DOHH2 (cell line): ENCODE results near the gene NAP1L2.
"Not testable (repeated sequence)": the region's sequence is repeated elsewhere in the genome, so short reads cannot be mapped to it uniquely, and the experiment has no call there.

Experiments used
- H3F3A ChIP-seq: fragments of 200-600 bp; sonication (generic), shearing (Covaris generic); 2 replicates; pipeline ENCODE4 v1.6.0; 2016; ENCODE audit warnings: antibody characterized with exemption, mild to moderate bottlenecking; ENCODE audit not compliant: control insufficient read depth, insufficient read depth
- H3K27ac ChIP-seq: fragments of 200-600 bp; sonication (generic); 2 replicates; pipeline ENCODE4 v1.5.1; 2014; ENCODE audit warnings: low read depth, mild to moderate bottlenecking, low read length, moderate library complexity
- H3K27me3 ChIP-seq: fragments of 200-600 bp; sonication (generic); 2 replicates; pipeline ENCODE4 v1.6.1; 2014; ENCODE audit warnings: mild to moderate bottlenecking, low read length, mixed read lengths; ENCODE audit not compliant: control insufficient read depth
- H3K36me3 ChIP-seq: fragments of 200-600 bp; sonication (generic); 2 replicates; pipeline ENCODE4 v1.6.1; 2014; ENCODE audit warnings: mild to moderate bottlenecking, low read length, moderate library complexity, mixed read lengths; ENCODE audit not compliant: control insufficient read depth
- H3K4me1 ChIP-seq: fragments of 200-600 bp; sonication (generic); 2 replicates; pipeline ENCODE4 v1.6.1; 2014; ENCODE audit warnings: mild to moderate bottlenecking, low read length, mixed read lengths; ENCODE audit not compliant: control insufficient read depth
- H3K4me2 ChIP-seq: fragments of 200-600 bp; sonication (generic); 2 replicates; pipeline ENCODE4 v1.6.0; 2014; ENCODE audit warnings: mild to moderate bottlenecking, low read length, moderate library complexity
- H3K4me3 ChIP-seq: fragments of 200-600 bp; sonication (generic); 2 replicates; pipeline ENCODE4 v1.5.1; 2014; ENCODE audit warnings: mild to moderate bottlenecking, low read length, mixed read lengths
- H3K79me2 ChIP-seq: fragments of 200-600 bp; sonication (generic); 2 replicates; pipeline ENCODE4 v1.6.1; 2014; ENCODE audit warnings: mild to moderate bottlenecking, low read length, mixed read lengths; ENCODE audit not compliant: control insufficient read depth
- H3K9me2 ChIP-seq: fragments of 200-600 bp; sonication (generic); replicated peaks from 2 replicates; pipeline ENCODE4 v1.6.1; 2014; ENCODE audit warnings: mild to moderate bottlenecking, low read length, mixed read lengths; ENCODE audit not compliant: control insufficient read depth
- H3K9me3 ChIP-seq: fragments of 200-600 bp; sonication (generic); 2 replicates; pipeline ENCODE4 v1.6.1; 2014; ENCODE audit warnings: antibody characterized with exemption, low read length, mixed read lengths; ENCODE audit not compliant: control insufficient read depth, insufficient read depth
- H4K20me1 ChIP-seq: fragments of 200-600 bp; sonication (generic); 2 replicates; pipeline ENCODE4 v1.6.0; 2014; ENCODE audit warnings: low read depth, mild to moderate bottlenecking, antibody characterized with exemption, low read length, moderate library complexity; ENCODE audit not compliant: control insufficient read depth, insufficient read depth
- EZH2phosphoT487 ChIP-seq: fragments of 200-600 bp; sonication (generic); IDR thresholded peaks from 2 replicates; pipeline ENCODE4 v1.6.1; 2017; ENCODE audit warnings: borderline replicate concordance, mild to moderate bottlenecking, antibody characterized with exemption, low read length, moderate library complexity, mixed read lengths
- TF ChIP-seq, protein P1 (sequence below): fragments of 200-600 bp; sonication (generic); IDR thresholded peaks from one replicate; pipeline ENCODE4 v1.5.1; 2014; ENCODE audit warnings: antibody characterized with exemption, mild to moderate bottlenecking, low read depth, low read length; ENCODE audit not compliant: poor library complexity, severe bottlenecking

Gene NAP1L2

DNA sequence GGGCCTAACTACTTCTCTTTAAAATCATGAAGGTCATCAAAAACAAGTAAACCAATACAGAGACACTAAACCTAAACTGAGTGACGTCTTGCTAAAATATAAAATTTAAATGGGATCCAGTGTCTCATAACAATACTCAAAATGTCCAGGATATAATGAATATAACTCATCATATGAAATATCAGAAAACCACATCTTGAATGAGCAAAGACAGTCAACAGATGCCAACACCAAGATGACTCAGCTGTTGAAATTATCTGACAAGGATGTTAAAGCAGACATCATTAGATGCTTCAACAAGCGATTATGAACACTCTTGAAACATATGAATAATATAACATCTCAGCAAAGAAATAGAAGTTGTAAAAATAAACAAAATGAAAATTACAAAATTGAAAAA, 8.3 kb downstream of the NAP1L2 start:
- Histone ChIP-seq H3K79me2 (no peaks in the 10 kb centered on the region), H3K4me3 (no peak overlapping the region)

GRCh38 chrX:73182502-73183114, 32.0 kb downstream of the NAP1L2 start:
- Histone ChIP-seq H3K36me3 (no peaks in the 10 kb centered on the region), H3K9me3 (no peaks in the 10 kb centered on the region), H4K20me1 (no peaks in the 10 kb centered on the region), H3K27ac (no peak overlapping the region), H3F3A (no peaks in the 10 kb centered on the region), H3K4me3 (no peak overlapping the region), H3K27me3 (no peaks in the 10 kb centered on the region), H3K9me2 (no peaks in the 10 kb centered on the region), H3K4me1 (no peaks in the 10 kb centered on the region), H3K79me2 (no peaks in the 10 kb centered on the region), H3K4me2 (no peak overlapping the region)
- TF ChIP-seq EZH2phosphoT487 = no peak
- TF ChIP-seq, protein P1, sequence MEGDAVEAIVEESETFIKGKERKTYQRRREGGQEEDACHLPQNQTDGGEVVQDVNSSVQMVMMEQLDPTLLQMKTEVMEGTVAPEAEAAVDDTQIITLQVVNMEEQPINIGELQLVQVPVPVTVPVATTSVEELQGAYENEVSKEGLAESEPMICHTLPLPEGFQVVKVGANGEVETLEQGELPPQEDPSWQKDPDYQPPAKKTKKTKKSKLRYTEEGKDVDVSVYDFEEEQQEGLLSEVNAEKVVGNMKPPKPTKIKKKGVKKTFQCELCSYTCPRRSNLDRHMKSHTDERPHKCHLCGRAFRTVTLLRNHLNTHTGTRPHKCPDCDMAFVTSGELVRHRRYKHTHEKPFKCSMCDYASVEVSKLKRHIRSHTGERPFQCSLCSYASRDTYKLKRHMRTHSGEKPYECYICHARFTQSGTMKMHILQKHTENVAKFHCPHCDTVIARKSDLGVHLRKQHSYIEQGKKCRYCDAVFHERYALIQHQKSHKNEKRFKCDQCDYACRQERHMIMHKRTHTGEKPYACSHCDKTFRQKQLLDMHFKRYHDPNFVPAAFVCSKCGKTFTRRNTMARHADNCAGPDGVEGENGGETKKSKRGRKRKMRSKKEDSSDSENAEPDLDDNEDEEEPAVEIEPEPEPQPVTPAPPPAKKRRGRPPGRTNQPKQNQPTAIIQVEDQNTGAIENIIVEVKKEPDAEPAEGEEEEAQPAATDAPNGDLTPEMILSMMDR = no peak

More for the DNA sequence above, 8.3 kb downstream of the NAP1L2 start:
- Histone ChIP-seq H4K20me1 (no peaks in the 10 kb centered on the region), H3K9me3 (no peaks in the 10 kb centered on the region), H3K4me1 (no peaks in the 10 kb centered on the region), H3K4me2 (no peak overlapping the region), H3K27ac (no peak overlapping the region), H3K9me2 (no peaks in the 10 kb centered on the region), H3K36me3 (no peaks in the 10 kb centered on the region), H3F3A (no peaks in the 10 kb centered on the region), H3K27me3 (no peaks in the 10 kb centered on the region)
- TF ChIP-seq, protein P1 = no peak
- TF ChIP-seq EZH2phosphoT487 = no peak

DNA sequence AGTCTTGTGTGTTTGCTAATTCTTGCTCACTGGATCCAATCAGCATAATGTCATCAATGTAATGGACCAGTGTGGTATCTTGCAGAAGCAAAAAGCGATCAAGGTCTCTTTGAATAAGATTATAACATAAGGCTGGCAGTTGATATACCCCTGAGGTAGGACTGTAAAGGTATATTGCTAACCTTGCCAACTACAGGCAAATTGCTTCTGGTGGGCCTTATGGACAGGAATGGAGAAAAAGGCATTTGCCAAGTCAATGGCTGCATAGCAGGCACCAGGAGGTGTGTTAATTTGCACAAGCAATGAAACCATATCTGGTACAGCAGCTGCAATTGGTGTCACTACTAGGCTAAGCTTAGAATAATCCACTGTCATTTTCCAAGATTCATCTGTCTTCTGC, 45.7 kb downstream of the NAP1L2 start:
- not testable (repeated sequence) for H3K9me3 ChIP-seq, H3K4me2 ChIP-seq, H3K4me1 ChIP-seq, H3K9me2 ChIP-seq, H3K4me3 ChIP-seq, H3K36me3 ChIP-seq, H3F3A ChIP-seq, H3K27ac ChIP-seq, H3K79me2 ChIP-seq, H3K27me3 ChIP-seq, H4K20me1 ChIP-seq
